Natural killer cell (primary cell): Measurements from ENCODE around the gene TMEM198. TPM values are rescaled to one million over a fixed set of nuclear protein-coding genes. Genes with fewer than 3 reads are reported as not detected.

ENCODE experiments used
- ATAC-seq, 3 donors: fragments of 150-1000 bp in 2 of 3; fragments of 200-7000 bp in 1 of 3; cut with Tn5 transposase; 1 replicate in 1 of 3; 2 replicates in 2 of 3; pipeline ENCODE4 v1.10.0; 2021; ENCODE audit warnings: mild to moderate bottlenecking in 2 of 3, moderate library complexity in 2 of 3
- DNase-seq, 2 donors: peaks; one replicate each; pipeline versions ENCODE4 v3.0.0 to v3.0.0-alpha.2; 2013 to 2021; ENCODE audit warnings: mixed read lengths in 1 of 2
- H3K27ac ChIP-seq: one replicate; pipeline ENCODE4 v1.5.1; 2013; ENCODE audit warnings: mild to moderate bottlenecking, low read length
- H3K27me3 ChIP-seq: one replicate; pipeline ENCODE4 v1.6.1; 2013; ENCODE audit warnings: low read length; ENCODE audit not compliant: control insufficient read depth, insufficient read depth
- H3K36me3 ChIP-seq: one replicate; pipeline ENCODE4 v1.6.1; 2013; ENCODE audit warnings: low read length; ENCODE audit not compliant: control insufficient read depth, insufficient read depth
- H3K4me1 ChIP-seq: one replicate; pipeline ENCODE4 v1.6.1; 2013; ENCODE audit warnings: low read length; ENCODE audit not compliant: control insufficient read depth, insufficient read depth
- H3K4me3 ChIP-seq: one replicate; pipeline ENCODE4 v1.5.1; 2013; ENCODE audit warnings: low read length
- H3K9me3 ChIP-seq: one replicate; pipeline ENCODE4 v1.6.1; 2013; ENCODE audit warnings: low read length; ENCODE audit not compliant: control insufficient read depth, insufficient read depth
- H3K27ac Mint-ChIP-seq, 2 donors: one replicate each; pipeline ENCODE4 v1.8.0; 2022; ENCODE audit warnings: mild to moderate bottlenecking in 2 of 2, mixed read lengths in 2 of 2, moderate library complexity in 1 of 2
- H3K27me3 Mint-ChIP-seq, 2 donors: one replicate each; pipeline ENCODE4 v1.8.0; 2022; ENCODE audit warnings: low read depth in 2 of 2, mixed read lengths in 2 of 2
- H3K36me3 Mint-ChIP-seq: one replicate; pipeline ENCODE4 v1.8.0; 2022; ENCODE audit warnings: mixed read lengths
- H3K4me1 Mint-ChIP-seq, 2 donors: one replicate each; pipeline ENCODE4 v1.8.0; 2022; ENCODE audit warnings: mixed read lengths in 2 of 2
- H3K4me3 Mint-ChIP-seq: one replicate; pipeline ENCODE4 v1.8.0; 2022; ENCODE audit warnings: mild to moderate bottlenecking, moderate library complexity, mixed read lengths
- H3K9me3 Mint-ChIP-seq, 2 donors: one replicate each; pipeline ENCODE4 v1.8.0; 2022; ENCODE audit warnings: mixed read lengths in 2 of 2
- WGBS: methylation state at CpG from one replicate; pipeline ENCODE4 v1.1.7; 2013; ENCODE audit warnings: missing lambda C conversion rate; ENCODE audit not compliant: insufficient coverage; 5-methylcytosine and 5-hydroxymethylcytosine counted together
- intact Hi-C: fragments of 100-400 bp; cut with micrococcal nuclease; formaldehyde crosslinking; loops from one replicate; pipeline ENCODE4 v1.14.2; 2022
- total RNA-seq, 4 donors: library from RNA; stranded (reverse); fragments of 120-200 nt in 1 of 4; gene quantifications; one replicate each; pipeline versions ENCODE4 v1.2.3 to v1.2.4, GENCODE V29; 2013 to 2022
- TF ChIP-seq, protein P1 (sequence below): fragments of 200-600 bp; IDR thresholded peaks from one replicate; pipeline ENCODE4 v1.8.0; 2022; ENCODE audit warnings: antibody characterized with exemption

Gene TMEM198
- total RNA-seq, 3 donors from 2014 or later (not counting 1 experiment from before 2014, with no cell fraction given) = 1.7 to 2.3 (median 1.8) TPM

DNA sequence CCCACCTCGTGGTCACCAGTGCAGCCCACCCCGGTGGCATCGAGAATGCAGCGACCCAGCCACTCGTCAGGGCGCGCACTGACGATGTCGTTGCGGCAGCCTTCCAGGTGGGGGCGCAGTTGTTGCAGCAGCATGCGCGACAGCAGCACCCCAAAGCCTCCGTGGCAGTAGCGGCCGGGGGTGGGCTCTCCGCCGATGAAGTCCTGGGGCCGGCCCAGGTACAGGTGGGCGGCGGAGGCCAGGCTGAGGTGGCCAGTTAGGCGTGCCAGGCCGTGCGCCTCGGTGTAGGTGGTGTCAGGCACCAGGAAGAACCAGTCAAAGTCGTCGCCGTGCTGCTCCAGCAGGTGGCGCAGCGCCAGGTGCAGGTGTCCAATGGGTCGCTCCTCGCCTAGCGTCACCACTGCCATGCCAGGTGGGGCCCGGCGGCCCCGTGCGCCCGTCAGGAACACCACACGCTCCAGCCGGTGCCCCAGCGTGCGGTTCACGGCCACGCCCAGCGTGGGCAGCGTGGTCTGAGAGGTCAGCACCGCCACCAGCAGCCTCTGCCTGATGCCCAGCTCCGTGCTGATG is 2.1 kb upstream of the TMEM198 start:
- H3K27ac Mint-ChIP-seq = peak overlapping the region; percentile 84 to 85
- Histone ChIP-seq H3K27me3 (no peaks in the 10 kb centered on the region), H3K36me3 (no peaks in the 10 kb centered on the region), H3K27ac (no peak overlapping the region), H3K4me3 (peak overlapping the region; percentile 40), H3K4me1 (peaks cover 29% of the 10 kb centered on the region), H3K9me3 (no peaks in the 10 kb centered on the region)
- peaks cover 30 to 34% of the 10 kb centered on the region in 2 donors for H3K4me1 Mint-ChIP-seq
- intact Hi-C loops = loop anchor here (1.0 kb wide), 2 partner anchors 19 to 101 kb away; no protein-coding TSS in a partner anchor
- WGBS = 1% methylated on average over 48 of the region's 48 CpGs
- DNase-seq (peak; percentile 82 to 93), ATAC-seq (peak; percentile 35 to 45 (median 37))
- TF ChIP-seq, protein P1, sequence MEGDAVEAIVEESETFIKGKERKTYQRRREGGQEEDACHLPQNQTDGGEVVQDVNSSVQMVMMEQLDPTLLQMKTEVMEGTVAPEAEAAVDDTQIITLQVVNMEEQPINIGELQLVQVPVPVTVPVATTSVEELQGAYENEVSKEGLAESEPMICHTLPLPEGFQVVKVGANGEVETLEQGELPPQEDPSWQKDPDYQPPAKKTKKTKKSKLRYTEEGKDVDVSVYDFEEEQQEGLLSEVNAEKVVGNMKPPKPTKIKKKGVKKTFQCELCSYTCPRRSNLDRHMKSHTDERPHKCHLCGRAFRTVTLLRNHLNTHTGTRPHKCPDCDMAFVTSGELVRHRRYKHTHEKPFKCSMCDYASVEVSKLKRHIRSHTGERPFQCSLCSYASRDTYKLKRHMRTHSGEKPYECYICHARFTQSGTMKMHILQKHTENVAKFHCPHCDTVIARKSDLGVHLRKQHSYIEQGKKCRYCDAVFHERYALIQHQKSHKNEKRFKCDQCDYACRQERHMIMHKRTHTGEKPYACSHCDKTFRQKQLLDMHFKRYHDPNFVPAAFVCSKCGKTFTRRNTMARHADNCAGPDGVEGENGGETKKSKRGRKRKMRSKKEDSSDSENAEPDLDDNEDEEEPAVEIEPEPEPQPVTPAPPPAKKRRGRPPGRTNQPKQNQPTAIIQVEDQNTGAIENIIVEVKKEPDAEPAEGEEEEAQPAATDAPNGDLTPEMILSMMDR = peak; percentile 100
- peaks cover 6 to 11% of the 10 kb centered on the region in 2 donors for H3K27me3 Mint-ChIP-seq
- no peaks in the 10 kb centered on the region for H3K36me3 Mint-ChIP-seq
- peak overlapping the region; percentile 90 for H3K4me3 Mint-ChIP-seq
- H3K9me3 Mint-ChIP-seq = no peaks in the 10 kb centered on the region

DNA sequence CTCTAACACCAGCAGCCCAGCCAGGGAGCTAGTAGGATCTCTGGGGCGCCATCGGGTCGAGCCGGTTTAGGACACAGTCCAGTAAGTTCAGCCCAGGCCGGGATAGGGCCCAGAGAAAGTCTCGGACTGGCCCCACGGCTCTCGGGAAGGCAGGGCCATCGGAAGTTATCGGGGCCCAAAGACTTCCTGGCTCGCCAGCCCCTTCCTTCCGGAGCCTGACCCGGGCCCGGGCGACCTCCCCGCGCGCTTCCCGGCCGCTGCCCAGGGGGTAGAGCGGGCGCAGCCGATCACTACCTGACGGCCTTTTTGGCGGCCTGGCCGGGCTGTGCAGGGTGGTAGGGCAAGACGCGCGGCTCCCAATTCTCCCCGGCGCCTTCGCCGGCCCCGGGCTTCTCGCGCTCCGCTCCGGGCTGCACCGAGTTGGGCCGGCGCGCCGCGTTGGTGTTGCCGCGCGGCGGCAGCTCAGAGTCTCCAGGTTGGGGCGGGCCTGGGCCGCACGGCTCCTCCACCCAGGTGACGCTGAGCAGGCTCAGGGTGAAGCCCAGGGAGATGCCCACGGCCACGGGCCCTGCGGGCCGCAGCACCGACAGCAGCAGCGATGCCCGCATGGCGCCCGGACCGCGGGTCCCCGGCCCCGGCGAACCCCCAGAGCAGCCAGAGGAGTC is 765 bp upstream of the TMEM198 start:
- TF ChIP-seq, protein P1 = no peak
- peak overlapping the region; percentile 90 for H3K4me3 Mint-ChIP-seq
- H3K27ac Mint-ChIP-seq = peak overlapping the region; percentile 84 to 85
- ATAC-seq (peak; percentile 30 to 42 (median 41)), DNase-seq (no peak)
- under 1% methylated on average over 66 of the region's 66 CpGs for WGBS
- intact Hi-C loops = no loop called here
- H3K4me1 ChIP-seq = peaks cover 29% of the 10 kb centered on the region
- no peaks in the 10 kb centered on the region for H3K27me3 ChIP-seq
- H3K27ac ChIP-seq = peak overlapping the region; percentile 86
- H3K9me3 ChIP-seq = no peaks in the 10 kb centered on the region
- peaks cover 6 to 18% of the 10 kb centered on the region in 2 donors for H3K27me3 Mint-ChIP-seq
- H3K36me3 ChIP-seq = no peaks in the 10 kb centered on the region
- H3K9me3 Mint-ChIP-seq = no peaks in the 10 kb centered on the region
- H3K36me3 Mint-ChIP-seq = no peaks in the 10 kb centered on the region
- H3K4me3 ChIP-seq = peak overlapping the region; percentile 64
- H3K4me1 Mint-ChIP-seq = peaks cover 30 to 34% of the 10 kb centered on the region in 2 donors

GRCh38 chr2:219544567-219544966 is 739 bp downstream of the TMEM198 start:
- intact Hi-C loops = loop anchor here (1.0 kb wide), 1 partner anchor 8 kb away; no protein-coding TSS in a partner anchor
- Mint-ChIP-seq H3K4me3 (peak overlapping the region; percentile 85), H3K9me3 (no peaks in the 10 kb centered on the region), H3K36me3 (no peaks in the 10 kb centered on the region), H3K4me1 (peaks cover 30% of the 10 kb centered on the region in 2 donors), H3K27ac (peak overlapping the region; percentile 84 to 85), H3K27me3 (peaks cover 6 to 29% of the 10 kb centered on the region in 2 donors)
- Histone ChIP-seq H3K27ac (no peak overlapping the region), H3K4me3 (no peak overlapping the region), H3K36me3 (no peaks in the 10 kb centered on the region), H3K9me3 (no peaks in the 10 kb centered on the region), H3K27me3 (no peaks in the 10 kb centered on the region), H3K4me1 (peaks cover 29% of the 10 kb centered on the region)
- TF ChIP-seq, protein P1 = no peak
- WGBS = 46% methylated on average over 9 of the region's 9 CpGs
- no peak for DNase-seq
- no peak for ATAC-seq
